ENCODE data around the gene MARS1.
"Not testable (repeated sequence)": the region's sequence is repeated elsewhere in the genome, so short reads cannot be mapped to it uniquely, and the experiment has no call there.

The MARS1 gene

GRCh38 chr12:57497223-57498131, 9.6 kb downstream of the MARS1 start:
- DNase-seq = no peak

DNA sequence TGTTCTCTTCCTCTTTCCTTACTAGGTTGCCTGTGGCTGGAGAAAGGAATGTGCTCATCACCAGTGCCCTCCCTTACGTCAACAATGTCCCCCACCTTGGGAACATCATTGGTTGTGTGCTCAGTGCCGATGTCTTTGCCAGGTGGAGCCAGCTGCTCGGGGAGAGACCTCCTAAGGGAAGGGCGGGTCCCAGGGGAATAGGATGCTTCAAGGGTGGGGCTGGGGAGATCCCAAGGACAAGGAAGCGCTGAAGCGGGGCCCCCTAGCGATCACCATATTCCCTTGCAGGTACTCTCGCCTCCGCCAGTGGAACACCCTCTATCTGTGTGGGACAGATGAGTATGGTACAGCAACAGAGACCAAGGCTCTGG, 10.2 kb downstream of the MARS1 start:
- no peak for DNase-seq

DNA sequence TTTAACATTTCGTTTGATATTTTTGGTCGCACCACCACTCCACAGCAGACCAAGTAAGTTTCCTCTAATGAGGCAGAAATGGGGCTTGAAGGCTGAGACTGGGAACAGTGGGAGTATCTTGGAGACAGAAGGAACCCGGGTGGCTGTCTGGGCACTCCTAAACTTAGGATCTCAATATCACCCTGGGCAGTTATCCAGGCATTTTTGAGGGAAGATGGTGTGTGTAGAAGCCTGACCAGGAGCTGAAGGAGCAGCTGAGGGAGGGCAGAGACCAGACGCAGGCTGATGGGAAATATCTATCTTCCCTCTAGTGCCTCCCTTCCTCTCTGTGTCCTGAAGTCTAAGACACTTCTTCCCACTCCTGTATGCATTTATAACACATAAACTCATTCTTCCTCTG, 10.7 kb downstream of the MARS1 start:
- DNase-seq = no peak

DNA sequence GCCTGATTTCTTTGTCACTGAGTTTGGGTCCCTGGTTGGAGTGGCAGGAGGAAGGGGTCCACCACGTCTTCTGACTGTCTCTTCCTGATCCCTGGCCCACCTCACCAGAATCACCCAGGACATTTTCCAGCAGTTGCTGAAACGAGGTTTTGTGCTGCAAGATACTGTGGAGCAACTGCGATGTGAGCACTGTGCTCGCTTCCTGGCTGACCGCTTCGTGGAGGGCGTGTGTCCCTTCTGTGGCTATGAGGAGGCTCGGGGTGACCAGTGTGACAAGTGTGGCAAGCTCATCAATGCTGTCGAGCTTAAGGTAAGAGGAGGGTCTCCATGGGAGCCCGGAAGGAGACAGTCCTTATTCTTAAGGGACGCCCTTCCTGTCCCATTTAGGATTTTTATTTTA, 12.3 kb downstream of the MARS1 start:
- DNase-seq = no peak

GRCh38 chr12:57502311-57502969, 14.6 kb downstream of the MARS1 start:
- DNase-seq = not testable (repeated sequence)

DNA sequence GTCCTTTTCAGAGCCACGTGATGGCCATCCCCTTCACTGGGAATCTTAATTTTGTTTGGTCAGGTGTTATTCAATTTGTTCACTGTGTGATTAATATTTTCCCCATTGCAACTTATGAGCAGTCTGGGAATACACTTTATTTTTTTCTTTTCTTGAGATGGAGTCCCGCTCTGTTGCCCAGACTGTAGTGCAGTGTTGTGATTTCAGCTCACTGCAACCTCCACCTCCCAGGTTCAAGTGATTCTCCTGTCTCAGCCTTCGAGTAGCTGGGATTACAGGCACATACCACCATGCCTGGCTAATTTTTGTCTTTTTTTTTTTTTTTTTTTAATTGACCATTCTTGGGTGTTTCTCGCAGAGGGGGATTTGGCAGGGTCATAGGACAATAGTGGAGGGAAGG, 18.7 kb downstream of the MARS1 start:
- not testable (repeated sequence) for DNase-seq

- DNase-seq = not testable (repeated sequence)
These were observed 19.9 kb downstream of the MARS1 start for GRCh38 chr12:57507796-57508195.

- no peak for DNase-seq
These were observed 23.3 kb downstream of the MARS1 start for GRCh38 chr12:57511161-57511560.

- DNase-seq = no peak
These were observed 23.9 kb downstream of the MARS1 start for GRCh38 chr12:57511588-57512325.

GRCh38 chr12:57512665-57513064, 24.8 kb downstream of the MARS1 start:
- no peak for DNase-seq

DNA sequence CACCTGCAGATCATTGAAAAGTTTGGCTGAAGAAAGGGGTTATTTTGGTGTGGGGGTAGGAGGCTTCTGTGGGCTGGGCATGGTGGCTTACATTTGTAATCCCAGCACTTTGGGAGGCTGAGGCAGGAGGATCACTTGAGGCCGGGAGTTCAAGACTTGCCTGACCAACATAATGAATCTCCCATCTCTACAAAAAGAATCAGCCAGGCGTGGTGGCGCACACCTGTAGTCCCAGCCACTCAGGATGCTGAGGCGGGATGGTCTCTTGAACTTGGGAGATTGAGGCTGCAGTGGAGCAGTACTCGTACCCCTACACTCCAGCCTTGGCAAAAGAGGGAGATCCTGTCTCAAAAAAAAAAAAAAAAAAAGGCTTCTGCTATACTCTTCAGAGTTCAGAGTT, 25.4 kb downstream of the MARS1 start:
- DNase-seq = no peak

GRCh38 chr12:57513677-57514076, 25.8 kb downstream of the MARS1 start:
- DNase-seq = not testable (repeated sequence)

DNA sequence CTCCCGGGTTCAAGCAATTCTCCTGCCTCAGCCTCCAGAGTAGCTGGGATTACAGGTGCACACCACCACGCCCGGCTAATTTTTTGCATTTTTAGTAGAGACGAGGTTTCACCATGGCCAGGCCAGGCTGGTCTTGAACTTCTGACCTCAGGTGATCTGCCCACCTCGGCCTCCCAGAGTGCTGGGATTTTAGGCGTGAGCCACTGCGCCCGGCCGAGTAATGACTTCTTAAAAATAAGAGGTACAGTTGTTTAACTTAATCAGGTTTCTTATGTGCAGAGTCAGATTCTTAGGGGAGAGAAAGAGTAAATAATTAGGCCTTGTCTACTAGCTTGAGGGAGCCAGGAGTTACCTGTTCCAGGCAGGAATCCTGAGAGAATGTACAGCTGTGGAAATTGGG, 26.4 kb downstream of the MARS1 start:
- not testable (repeated sequence) for DNase-seq

DNA sequence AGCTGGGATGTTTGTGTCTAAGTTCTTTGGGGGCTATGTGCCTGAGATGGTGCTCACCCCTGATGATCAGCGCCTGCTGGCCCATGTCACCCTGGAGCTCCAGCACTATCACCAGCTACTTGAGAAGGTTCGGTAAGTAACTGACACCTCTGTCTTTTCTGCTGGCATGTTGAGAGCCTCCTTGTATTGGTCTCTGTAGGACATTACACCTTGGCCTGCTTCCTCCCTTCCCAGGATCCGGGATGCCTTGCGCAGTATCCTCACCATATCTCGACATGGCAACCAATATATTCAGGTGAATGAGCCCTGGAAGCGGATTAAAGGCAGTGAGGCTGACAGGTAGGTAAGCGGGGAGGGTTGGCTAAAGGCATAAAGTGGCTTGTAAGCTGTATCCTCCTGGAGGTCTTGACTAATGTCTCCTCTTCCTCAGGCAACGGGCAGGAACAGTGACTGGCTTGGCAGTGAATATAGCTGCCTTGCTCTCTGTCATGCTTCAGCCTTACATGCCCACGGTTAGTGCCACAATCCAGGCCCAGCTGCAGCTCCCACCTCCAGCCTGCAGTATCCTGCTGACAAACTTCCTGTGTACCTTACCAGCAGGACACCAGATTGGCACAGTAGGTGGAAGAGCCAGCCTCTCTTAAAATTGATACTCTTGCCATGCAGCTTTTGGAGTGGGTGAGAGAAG, 27.0 kb downstream of the MARS1 start:
- no peak for DNase-seq

DNA sequence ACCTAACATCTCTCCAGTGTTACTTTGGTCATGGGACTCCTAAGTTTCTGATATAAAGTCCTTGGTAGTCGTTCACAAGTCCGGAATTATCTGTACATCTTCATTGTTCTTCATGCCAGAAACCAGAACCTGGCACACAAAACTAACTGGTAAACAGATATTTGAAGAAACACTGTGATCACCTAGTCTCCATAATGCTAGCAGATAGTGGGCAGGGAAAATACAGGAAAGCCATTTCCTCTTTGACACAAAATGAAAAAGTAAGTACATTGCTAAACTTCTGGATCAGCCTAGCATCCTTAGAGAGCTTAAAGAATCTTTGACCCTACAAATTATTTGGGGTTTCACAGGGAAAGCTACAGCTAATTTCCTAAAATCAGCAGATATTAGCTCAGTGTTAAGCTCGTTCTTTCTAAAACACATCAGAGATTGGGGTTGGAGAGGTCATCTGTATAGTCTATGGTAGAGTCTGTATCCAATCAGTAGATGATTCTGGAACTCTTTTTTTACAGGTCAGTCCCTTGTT, 27.6 kb downstream of the MARS1 start:
- no peak for DNase-seq

- no peak for DNase-seq
These were observed 28.2 kb downstream of the MARS1 start for GRCh38 chr12:57515934-57516541.

- DNase-seq = no peak
These were observed 28.8 kb downstream of the MARS1 start for GRCh38 chr12:57516617-57517153.

DNA sequence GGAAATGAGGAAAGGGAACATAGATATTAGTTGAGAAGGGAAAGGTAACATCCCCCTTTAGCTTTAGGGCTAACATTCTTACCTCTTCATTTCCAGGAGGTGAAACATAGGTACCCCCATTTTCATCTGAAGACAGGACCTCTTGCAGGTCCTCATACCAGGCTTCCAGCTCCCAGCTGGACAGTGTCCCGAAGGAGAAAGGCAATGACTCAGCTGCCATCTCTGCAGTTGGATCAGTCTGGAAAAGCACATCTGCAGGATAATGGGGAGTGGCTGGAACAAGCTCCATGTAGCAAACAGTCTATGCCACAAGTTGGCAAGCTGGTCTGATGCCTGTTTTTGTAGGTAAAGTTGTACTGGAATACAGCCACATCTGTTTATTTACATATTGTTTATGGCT, 29.3 kb downstream of the MARS1 start:
- no peak for DNase-seq

GRCh38 chr12:57517718-57518117, 29.9 kb downstream of the MARS1 start:
- not testable (repeated sequence) for DNase-seq

GRCh38 chr12:57518176-57518919, 30.5 kb downstream of the MARS1 start:
- no peak for DNase-seq
